Loucy (cell line): Measurements from ENCODE around the gene RPL12.

Source experiments
- H2AFZ ChIP-seq: fragments of 200-600 bp; sonication (generic); 2 replicates; pipeline ENCODE4 v1.6.0; 2016; ENCODE audit warnings: antibody characterized with exemption, mild to moderate bottlenecking, low read length, moderate library complexity
- H3F3A ChIP-seq: fragments of 200-600 bp; 2 replicates; pipeline ENCODE4 v1.6.0; 2016; ENCODE audit warnings: antibody characterized with exemption, low read depth, mild to moderate bottlenecking
- H3K27me3 ChIP-seq: fragments of 200-600 bp; sonication (generic); 2 replicates; pipeline ENCODE4 v1.6.1; 2014; ENCODE audit warnings: low read length, mild to moderate bottlenecking; ENCODE audit not compliant: insufficient read depth, poor library complexity, severe bottlenecking
- H3K36me3 ChIP-seq: fragments of 200-600 bp; sonication (generic); 2 replicates; pipeline ENCODE4 v1.6.1; 2016; ENCODE audit warnings: low read length; ENCODE audit not compliant: insufficient read depth
- H3K4me1 ChIP-seq: fragments of 200-600 bp; sonication (generic); 2 replicates; pipeline ENCODE4 v1.5.1; 2014; ENCODE audit warnings: low read length, mild to moderate bottlenecking; ENCODE audit not compliant: insufficient read depth, poor library complexity, severe bottlenecking
- H3K4me2 ChIP-seq: fragments of 200-600 bp; sonication (generic); 2 replicates; pipeline ENCODE4 v1.6.0; 2014; ENCODE audit warnings: antibody characterized with exemption, low read length, low read depth, mild to moderate bottlenecking; ENCODE audit not compliant: poor library complexity, severe bottlenecking
- H3K4me3 ChIP-seq: fragments of 200-600 bp; sonication (generic); 2 replicates; pipeline ENCODE4 v1.5.1; 2014; ENCODE audit warnings: low read length, mild to moderate bottlenecking, mixed read lengths; ENCODE audit not compliant: poor library complexity, severe bottlenecking
- H3K79me2 ChIP-seq: fragments of 200-600 bp; sonication (generic); 2 replicates; pipeline ENCODE4 v1.6.1; 2014; ENCODE audit warnings: low read length; ENCODE audit not compliant: insufficient read depth
- H3K9ac ChIP-seq: fragments of 200-600 bp; sonication (generic); 2 replicates; pipeline ENCODE4 v1.6.0; 2014; ENCODE audit warnings: mild to moderate bottlenecking, low read depth, low read length, moderate library complexity; ENCODE audit not compliant: poor library complexity, severe bottlenecking
- H3K9me2 ChIP-seq: fragments of 200-600 bp; sonication (generic); replicated peaks from 2 replicates; pipeline ENCODE4 v1.6.1; 2016; ENCODE audit warnings: low read depth, low read length, mixed read lengths
- H3K9me3 ChIP-seq: fragments of 200-600 bp; sonication (generic); 2 replicates; pipeline ENCODE4 v1.6.1; 2014; ENCODE audit warnings: mild to moderate bottlenecking, antibody characterized with exemption, low read length, low read depth; ENCODE audit not compliant: insufficient read depth
- H4K20me1 ChIP-seq: fragments of 200-600 bp; sonication (generic); 2 replicates; pipeline ENCODE4 v1.6.0; 2014; ENCODE audit warnings: antibody characterized with exemption, low read length, mild to moderate bottlenecking; ENCODE audit not compliant: insufficient read depth, poor library complexity, severe bottlenecking
- EZH2phosphoT487 ChIP-seq: fragments of 200-600 bp; IDR thresholded peaks from 2 replicates; pipeline ENCODE4 v1.6.1; 2018; ENCODE audit warnings: antibody characterized with exemption, mild to moderate bottlenecking, moderate library complexity, borderline replicate concordance
- TF ChIP-seq, protein P1 (sequence below): fragments of 200-600 bp; sonication (generic); conservative IDR thresholded peaks from 2 replicates; pipeline ENCODE4 v1.5.1; 2014; ENCODE audit warnings: mild to moderate bottlenecking, antibody characterized with exemption, low read length

The RPL12 gene

GRCh38 chr9:127495884-127496555, 44.8 kb upstream of the RPL12 start:
- H3K27me3 ChIP-seq, result no peaks in the 10 kb centered on the region
- peaks cover 13% of the 10 kb centered on the region; the same call in 1 of the 2 replicates for H3K36me3 ChIP-seq
- H3F3A ChIP-seq, result no peaks in the 10 kb centered on the region
- H3K4me3 ChIP-seq, result no peak overlapping the region
- H3K9me3 ChIP-seq, result no peaks in the 10 kb centered on the region
- H3K9me2 ChIP-seq, result no peaks in the 10 kb centered on the region
- peak overlapping the region; percentile 45 for H3K4me2 ChIP-seq
- H2AFZ ChIP-seq, result peak overlapping the region; percentile 69
- H3K9ac ChIP-seq, result peak overlapping the region; percentile 49
- no peaks in the 10 kb centered on the region for H4K20me1 ChIP-seq
- H3K79me2 ChIP-seq, result no peaks in the 10 kb centered on the region
- no peak for TF ChIP-seq EZH2phosphoT487
- TF ChIP-seq, protein P1, sequence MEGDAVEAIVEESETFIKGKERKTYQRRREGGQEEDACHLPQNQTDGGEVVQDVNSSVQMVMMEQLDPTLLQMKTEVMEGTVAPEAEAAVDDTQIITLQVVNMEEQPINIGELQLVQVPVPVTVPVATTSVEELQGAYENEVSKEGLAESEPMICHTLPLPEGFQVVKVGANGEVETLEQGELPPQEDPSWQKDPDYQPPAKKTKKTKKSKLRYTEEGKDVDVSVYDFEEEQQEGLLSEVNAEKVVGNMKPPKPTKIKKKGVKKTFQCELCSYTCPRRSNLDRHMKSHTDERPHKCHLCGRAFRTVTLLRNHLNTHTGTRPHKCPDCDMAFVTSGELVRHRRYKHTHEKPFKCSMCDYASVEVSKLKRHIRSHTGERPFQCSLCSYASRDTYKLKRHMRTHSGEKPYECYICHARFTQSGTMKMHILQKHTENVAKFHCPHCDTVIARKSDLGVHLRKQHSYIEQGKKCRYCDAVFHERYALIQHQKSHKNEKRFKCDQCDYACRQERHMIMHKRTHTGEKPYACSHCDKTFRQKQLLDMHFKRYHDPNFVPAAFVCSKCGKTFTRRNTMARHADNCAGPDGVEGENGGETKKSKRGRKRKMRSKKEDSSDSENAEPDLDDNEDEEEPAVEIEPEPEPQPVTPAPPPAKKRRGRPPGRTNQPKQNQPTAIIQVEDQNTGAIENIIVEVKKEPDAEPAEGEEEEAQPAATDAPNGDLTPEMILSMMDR, result peak; percentile 63
- H3K4me1 ChIP-seq, result peaks cover 13% of the 10 kb centered on the region

DNA sequence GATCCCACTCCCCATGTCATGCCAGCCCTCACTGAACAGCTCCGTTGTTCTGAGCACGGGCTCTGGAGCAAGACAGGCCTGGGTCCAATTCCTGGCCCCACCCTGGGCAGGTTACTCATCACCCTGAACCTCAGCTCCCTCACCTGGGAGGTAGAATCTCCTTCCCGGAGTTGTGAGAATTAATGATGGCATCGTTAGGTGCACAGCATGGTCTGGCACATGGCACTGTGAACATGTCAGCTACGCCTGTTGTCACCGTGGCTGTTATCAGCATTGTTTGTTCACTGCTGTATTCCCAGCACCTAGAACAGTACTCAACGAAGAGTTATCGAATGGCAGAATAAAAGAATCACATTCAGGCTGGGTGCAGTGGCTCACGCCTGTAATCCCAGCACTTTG, 43.1 kb upstream of the RPL12 start:
- H3K4me1 ChIP-seq, result peaks cover 13% of the 10 kb centered on the region
- no peak overlapping the region for H3K9ac ChIP-seq
- no peak overlapping the region for H2AFZ ChIP-seq
- H3K4me2 ChIP-seq, result no peak overlapping the region
- H3K9me3 ChIP-seq, result no peaks in the 10 kb centered on the region
- H3K4me3 ChIP-seq, result no peak overlapping the region
- no peaks in the 10 kb centered on the region for H4K20me1 ChIP-seq
- no peaks in the 10 kb centered on the region for H3F3A ChIP-seq
- TF ChIP-seq, protein P1, result no peak
- TF ChIP-seq EZH2phosphoT487, result no peak
- H3K36me3 ChIP-seq, result peaks cover 13% of the 10 kb centered on the region; the same call in 1 of the 2 replicates
- H3K79me2 ChIP-seq, result no peaks in the 10 kb centered on the region
- no peaks in the 10 kb centered on the region for H3K9me2 ChIP-seq
- H3K27me3 ChIP-seq, result no peaks in the 10 kb centered on the region

DNA sequence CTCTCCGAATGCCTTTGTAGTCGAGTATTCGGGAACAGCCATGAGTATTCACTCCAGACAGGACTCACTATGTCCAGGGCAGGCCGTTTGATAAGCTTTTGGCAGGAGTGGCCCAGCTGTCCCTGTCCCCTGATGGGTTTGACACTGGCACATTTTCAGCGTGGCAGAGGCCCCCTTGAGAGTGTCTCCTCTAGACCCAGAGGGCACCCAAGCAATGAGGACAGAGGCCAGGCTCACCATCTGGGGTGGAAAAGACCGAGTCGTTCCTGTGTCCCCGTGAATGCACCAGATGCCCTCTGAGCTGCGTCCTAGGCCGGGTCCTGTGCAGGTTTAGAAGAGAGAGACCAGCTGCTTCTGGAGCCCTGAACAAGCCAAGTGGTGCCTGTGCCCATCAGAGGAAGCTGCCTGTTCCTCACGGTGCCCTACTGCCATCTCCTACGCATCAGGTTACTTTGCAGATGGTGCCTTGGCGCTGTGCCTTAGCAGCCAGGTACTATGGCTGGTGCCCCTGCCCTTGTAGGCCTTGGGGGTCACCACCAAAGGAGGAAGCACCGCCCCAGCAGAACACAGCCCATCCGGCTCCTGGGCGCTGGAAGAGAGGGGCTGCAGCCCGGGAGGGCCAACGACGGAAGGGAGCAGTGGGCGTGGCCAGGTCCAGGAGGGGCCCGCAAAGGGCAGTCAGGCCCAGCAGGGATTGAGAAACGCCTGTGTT, 42.5 kb upstream of the RPL12 start:
- TF ChIP-seq EZH2phosphoT487, result no peak
- TF ChIP-seq, protein P1, result no peak
- Histone ChIP-seq H3K36me3 (peaks cover 13% of the 10 kb centered on the region; the same call in 1 of the 2 replicates), H3K79me2 (no peaks in the 10 kb centered on the region), H2AFZ (no peak overlapping the region), H3K9me3 (no peaks in the 10 kb centered on the region), H4K20me1 (no peaks in the 10 kb centered on the region), H3K4me2 (no peak overlapping the region), H3K9me2 (no peaks in the 10 kb centered on the region), H3F3A (no peaks in the 10 kb centered on the region), H3K9ac (no peak overlapping the region), H3K4me1 (peaks cover 13% of the 10 kb centered on the region), H3K27me3 (no peaks in the 10 kb centered on the region), H3K4me3 (no peak overlapping the region)
